GM23248 (cell line): Measurements from ENCODE around the gene BCAR1.

ENCODE experiments used
- EZH2 ChIP-seq: fragments of 200-600 bp; sonication (generic); IDR thresholded peaks from 2 replicates; pipeline ENCODE4 v1.6.1; 2018; ENCODE audit warnings: antibody characterized with exemption, mild to moderate bottlenecking; ENCODE audit not compliant: insufficient read depth, poor library complexity, severe bottlenecking
- EZH2phosphoT487 ChIP-seq: fragments of 200-600 bp; sonication (generic); IDR thresholded peaks from 2 replicates; pipeline ENCODE4 v1.6.1; 2018; ENCODE audit warnings: antibody characterized with exemption, moderate library complexity, mild to moderate bottlenecking, low read depth; ENCODE audit not compliant: insufficient read depth

DNA sequence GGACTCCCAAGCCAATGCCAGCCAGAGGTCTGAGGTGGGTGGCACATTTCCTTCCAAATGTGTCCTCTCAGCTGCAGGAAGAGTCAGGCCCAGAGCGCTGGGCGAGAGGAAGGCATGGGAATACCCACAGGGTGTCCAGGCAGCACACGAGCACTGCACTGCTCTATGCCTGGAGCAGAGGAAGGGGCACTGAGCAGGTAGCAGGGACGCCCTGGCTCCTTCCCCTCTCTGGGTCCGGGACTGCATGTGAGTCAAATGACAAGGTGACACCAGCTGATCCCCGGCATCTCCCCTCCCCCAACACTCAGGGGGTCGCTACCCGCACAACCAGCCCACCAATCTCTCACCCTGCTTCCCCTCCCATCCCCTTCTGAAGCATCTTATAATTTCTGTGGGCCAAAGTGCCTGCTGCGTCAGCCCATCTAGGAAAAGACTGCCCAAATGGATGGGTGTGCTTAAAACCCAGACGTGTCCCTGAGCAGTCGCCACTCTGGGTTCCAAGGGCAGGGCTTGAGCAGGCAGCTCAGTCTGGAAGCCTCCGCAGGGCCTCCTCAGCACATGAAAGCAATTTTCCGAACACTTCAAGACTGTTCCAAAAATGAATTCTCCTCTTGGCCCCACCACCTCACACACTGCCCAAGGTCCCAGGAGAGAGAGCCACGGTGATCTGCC, 12.0 kb upstream of the BCAR1 start:
- TF ChIP-seq EZH2 (no peak), EZH2phosphoT487 (no peak)
